OCI-LY7 (cell line): Measurements from ENCODE around the gene GLIPR2. TPM values are rescaled to one million over a fixed set of nuclear protein-coding genes. Genes with fewer than 3 reads are reported as not detected.

Source experiments
- BruUV-seq: library from RNA; stranded (reverse); fragments of 400-500 nt; replicated peaks from 2 replicates; lab custom pipeline; 2021; lab: Mats Ljungman, UMichigan
- CTCF ChIA-PET: fragments of 300-600 bp; sonication (Branson Sonifier 250); formaldehyde crosslinking; loops from one replicate; lab custom pipeline; 2022; ENCODE audit warnings: antibody characterized with exemption; ENCODE audit not compliant: unreplicated experiment; lab: Charles Lee
- POLR2A ChIA-PET: fragments of 300-600 bp; sonication (Branson Sonifier 250); formaldehyde crosslinking; loops from one replicate; lab custom pipeline; 2022; ENCODE audit warnings: antibody characterized with exemption; lab: Charles Lee
- DNase-seq: peaks from one replicate; pipeline ENCODE4 v3.0.0-alpha.2; 2015; ENCODE audit warnings: low spot score
- H2AFZ ChIP-seq: fragments of 200-600 bp; sonication (generic), shearing (Covaris generic); 2 replicates; pipeline ENCODE4 v1.6.1; 2014; ENCODE audit warnings: mild to moderate bottlenecking, antibody characterized with exemption, low read length, moderate library complexity
- H3K27ac ChIP-seq: fragments of 200-600 bp; sonication (generic); 2 replicates; pipeline ENCODE4 v1.5.1; 2014; ENCODE audit warnings: mixed run types, low read depth, mild to moderate bottlenecking, moderate library complexity, low read length, inconsistent platforms; ENCODE audit not compliant: poor library complexity, severe bottlenecking
- H3K36me3 ChIP-seq: fragments of 200-600 bp; sonication (generic); 2 replicates; pipeline ENCODE4 v1.6.1; 2014; ENCODE audit warnings: mild to moderate bottlenecking, antibody characterized with exemption, low read length, moderate library complexity, mixed read lengths; ENCODE audit not compliant: insufficient read depth
- H3K4me1 ChIP-seq: fragments of 200-600 bp; sonication (generic); 2 replicates; pipeline ENCODE4 v1.5.1; 2014; ENCODE audit warnings: mild to moderate bottlenecking, low read length; ENCODE audit not compliant: insufficient read depth, poor library complexity, severe bottlenecking
- H3K4me2 ChIP-seq: fragments of 200-600 bp; sonication (generic); 2 replicates; pipeline ENCODE4 v1.6.1; 2014; ENCODE audit warnings: mild to moderate bottlenecking, low read length
- H3K4me3 ChIP-seq: fragments of 200-600 bp; sonication (generic); 2 replicates; pipeline ENCODE4 v1.5.1; 2014; ENCODE audit warnings: mild to moderate bottlenecking, low read depth, low read length; ENCODE audit not compliant: poor library complexity, severe bottlenecking
- H3K79me2 ChIP-seq: fragments of 200-600 bp; sonication (generic); 2 replicates; pipeline ENCODE4 v1.6.1; 2016; ENCODE audit warnings: low read depth, mild to moderate bottlenecking, low read length, moderate library complexity, mixed read lengths; ENCODE audit not compliant: insufficient read depth
- H3K9me2 ChIP-seq: fragments of 200-600 bp; sonication (generic); 2 replicates; pipeline ENCODE4 v1.6.1; 2016; ENCODE audit warnings: mild to moderate bottlenecking, low read length, mixed read lengths; ENCODE audit not compliant: insufficient read depth
- H3K9me3 ChIP-seq: fragments of 200-600 bp; sonication (generic); 2 replicates; pipeline ENCODE4 v1.6.1; 2014; ENCODE audit warnings: mild to moderate bottlenecking, mixed run types, low read length, mixed read lengths
- H4K20me1 ChIP-seq: fragments of 200-600 bp; sonication (generic); 2 replicates; pipeline ENCODE4 v1.6.1; 2014; ENCODE audit warnings: mild to moderate bottlenecking, antibody characterized with exemption, low read length, moderate library complexity, mixed read lengths; ENCODE audit not compliant: insufficient read depth
- EZH2phosphoT487 ChIP-seq: fragments of 200-600 bp; sonication (generic); IDR thresholded peaks from 2 replicates; pipeline ENCODE4 v1.6.1; 2018; ENCODE audit warnings: low read depth, borderline replicate concordance, mild to moderate bottlenecking, mixed run types, antibody characterized with exemption, low read length, moderate library complexity, mixed read lengths
- intact Hi-C: fragments of 100-400 bp; cut with micrococcal nuclease; formaldehyde crosslinking; loops from one replicate; pipeline ENCODE4 v1.10.0; 2022; ENCODE audit not compliant: unreplicated experiment
- total RNA-seq, 2 experiments: library from RNA; depleted of rRNA in 1 of 2; stranded (reverse); fragments of >200 nt in 1 of 2; shearing (Covaris generic) in 1 of 2; gene quantifications; 2 replicates each; pipeline ENCODE4 v1.2.3, GENCODE V29; 2014 to 2022
- TF ChIP-seq, protein P1 (sequence below): fragments of 200-600 bp; sonication (generic); conservative IDR thresholded peaks from 2 replicates; pipeline ENCODE4 v1.5.1; 2014; ENCODE audit warnings: mild to moderate bottlenecking, antibody characterized with exemption, low read length, moderate library complexity, mixed read lengths

GLIPR2 gene
- total RNA-seq, 2 experiments from 2014 or later = not detected

- ChIA-PET POLR2A (no interaction called here), CTCF (no interaction called here)
- no peak overlapping the region for H3K4me2 ChIP-seq
- no peak overlapping the region for H2AFZ ChIP-seq
- H4K20me1 ChIP-seq = no peaks in the 10 kb centered on the region
- BruUV-seq = no TSS peak
- H3K36me3 ChIP-seq = no peaks in the 10 kb centered on the region
- H3K9me3 ChIP-seq = peaks cover 12% of the 10 kb centered on the region; the same call in 1 of the 2 replicates
- TF ChIP-seq, protein P1, sequence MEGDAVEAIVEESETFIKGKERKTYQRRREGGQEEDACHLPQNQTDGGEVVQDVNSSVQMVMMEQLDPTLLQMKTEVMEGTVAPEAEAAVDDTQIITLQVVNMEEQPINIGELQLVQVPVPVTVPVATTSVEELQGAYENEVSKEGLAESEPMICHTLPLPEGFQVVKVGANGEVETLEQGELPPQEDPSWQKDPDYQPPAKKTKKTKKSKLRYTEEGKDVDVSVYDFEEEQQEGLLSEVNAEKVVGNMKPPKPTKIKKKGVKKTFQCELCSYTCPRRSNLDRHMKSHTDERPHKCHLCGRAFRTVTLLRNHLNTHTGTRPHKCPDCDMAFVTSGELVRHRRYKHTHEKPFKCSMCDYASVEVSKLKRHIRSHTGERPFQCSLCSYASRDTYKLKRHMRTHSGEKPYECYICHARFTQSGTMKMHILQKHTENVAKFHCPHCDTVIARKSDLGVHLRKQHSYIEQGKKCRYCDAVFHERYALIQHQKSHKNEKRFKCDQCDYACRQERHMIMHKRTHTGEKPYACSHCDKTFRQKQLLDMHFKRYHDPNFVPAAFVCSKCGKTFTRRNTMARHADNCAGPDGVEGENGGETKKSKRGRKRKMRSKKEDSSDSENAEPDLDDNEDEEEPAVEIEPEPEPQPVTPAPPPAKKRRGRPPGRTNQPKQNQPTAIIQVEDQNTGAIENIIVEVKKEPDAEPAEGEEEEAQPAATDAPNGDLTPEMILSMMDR = no peak
- no peak for TF ChIP-seq EZH2phosphoT487
- no peak for DNase-seq
- intact Hi-C loops = no loop called here
- H3K79me2 ChIP-seq = no peaks in the 10 kb centered on the region
- no peaks in the 10 kb centered on the region for H3K9me2 ChIP-seq
- H3K27ac ChIP-seq = no peak overlapping the region
- H3K4me3 ChIP-seq = no peak overlapping the region
- peaks cover 18% of the 10 kb centered on the region for H3K4me1 ChIP-seq
Measured at GRCh38 chr9:36145970-36146369, 9.4 kb downstream of the GLIPR2 start.

DNA sequence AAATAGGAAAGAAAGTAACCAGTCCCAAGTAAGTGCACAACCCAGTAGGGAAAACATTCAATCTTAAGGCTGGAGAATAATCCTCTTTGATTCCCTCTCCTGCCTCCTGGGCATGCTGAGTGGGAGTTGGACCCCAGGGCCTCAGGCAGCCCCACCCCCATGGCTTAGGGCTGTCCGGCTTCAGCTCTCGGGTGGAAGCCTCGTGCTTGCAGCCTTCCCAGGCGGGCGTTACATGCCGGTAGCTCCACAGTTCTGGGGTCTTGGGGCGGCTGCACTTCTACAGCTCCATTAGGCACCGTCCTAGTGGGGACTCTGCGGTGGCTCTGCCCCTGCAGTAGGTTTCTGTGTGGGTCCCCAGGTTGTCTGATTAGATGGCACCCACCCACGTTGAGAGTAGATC is 10.1 kb downstream of the GLIPR2 start:
- peaks cover 25% of the 10 kb centered on the region for H3K4me1 ChIP-seq
- no peak overlapping the region for H3K4me2 ChIP-seq
- peaks cover 12% of the 10 kb centered on the region; the same call in 1 of the 2 replicates for H3K9me3 ChIP-seq
- no peaks in the 10 kb centered on the region for H4K20me1 ChIP-seq
- no peak overlapping the region for H3K4me3 ChIP-seq
- H3K79me2 ChIP-seq = no peaks in the 10 kb centered on the region
- CTCF ChIA-PET = no interaction called here
- POLR2A ChIA-PET = interaction anchor here (1.2 kb wide), 1 partner anchor 38 kb away, joined by 3 read pairs; no protein-coding TSS in a partner anchor
- no peak overlapping the region for H2AFZ ChIP-seq
- TF ChIP-seq, protein P1 = no peak
- no peak for TF ChIP-seq EZH2phosphoT487
- DNase-seq = no peak
- no peaks in the 10 kb centered on the region for H3K36me3 ChIP-seq
- no peaks in the 10 kb centered on the region for H3K9me2 ChIP-seq
- H3K27ac ChIP-seq = no peak overlapping the region
- BruUV-seq = no TSS peak
- intact Hi-C loops = no loop called here

DNA sequence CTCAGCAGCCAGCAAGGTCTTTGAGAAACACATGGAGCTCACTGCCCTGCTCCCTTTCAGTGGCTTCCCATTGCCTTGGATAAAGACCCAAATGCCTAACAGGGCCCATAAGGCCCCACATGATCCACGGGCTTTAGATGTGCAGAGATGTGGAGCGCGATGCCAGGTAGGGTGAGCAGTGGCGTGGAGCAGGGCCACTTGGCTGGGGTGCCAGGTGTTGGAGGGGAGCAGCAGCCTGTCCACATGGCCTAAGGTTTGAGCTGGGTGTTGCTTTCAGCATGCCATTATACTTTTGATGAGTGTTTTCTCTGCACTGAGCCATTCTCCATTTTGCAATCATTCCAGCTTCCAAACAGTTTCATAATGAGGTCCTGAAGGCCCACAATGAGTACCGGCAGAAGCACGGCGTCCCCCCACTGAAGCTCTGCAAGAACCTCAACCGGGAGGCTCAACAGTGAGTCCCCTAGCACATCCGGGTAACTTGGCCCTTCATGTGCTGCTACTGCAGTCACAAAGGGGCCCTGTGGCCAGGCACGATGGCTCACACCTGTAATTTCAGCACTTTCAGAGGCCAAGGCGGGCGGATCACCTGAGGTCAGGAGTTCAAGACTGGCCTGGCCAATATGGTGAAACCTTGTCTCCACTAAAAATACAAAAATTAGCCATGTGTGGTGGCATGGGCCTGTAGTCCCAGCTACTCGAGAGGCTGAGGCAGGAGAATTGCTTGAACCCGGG is 11.1 kb downstream of the GLIPR2 start:
- Histone ChIP-seq H3K27ac (no peak overlapping the region), H3K4me1 (peaks cover 35% of the 10 kb centered on the region), H3K4me3 (no peak overlapping the region), H3K9me2 (no peaks in the 10 kb centered on the region), H3K9me3 (peaks cover 12% of the 10 kb centered on the region; the same call in 1 of the 2 replicates), H2AFZ (no peak overlapping the region), H3K79me2 (no peaks in the 10 kb centered on the region), H4K20me1 (no peaks in the 10 kb centered on the region), H3K4me2 (no peak overlapping the region), H3K36me3 (no peaks in the 10 kb centered on the region)
- intact Hi-C loops = no loop called here
- TF ChIP-seq, protein P1 = no peak
- TF ChIP-seq EZH2phosphoT487 = no peak
- POLR2A ChIA-PET = interaction anchor here (1.1 to 1.2 kb wide), 2 partner anchors 39 to 43 kb away, joined by 3 read pairs; partner anchors contain the start of gene CLTA
- no TSS peak for BruUV-seq
- CTCF ChIA-PET = no interaction called here
- no peak for DNase-seq
